HG03039 (cell line): ENCODE data around the gene AGBL3.

Source experiments
- ATAC-seq: cut with Tn5 transposase; IDR thresholded peaks from one replicate; pipeline ENCODE4 v1.9.1; 2021; ENCODE audit warnings: mild to moderate bottlenecking, moderate library complexity; ENCODE audit not compliant: unreplicated experiment

The AGBL3 gene

GRCh38 chr7:135143885-135144668 lies 157.8 kb downstream of the AGBL3 start:
- ATAC-seq = no peak

DNA sequence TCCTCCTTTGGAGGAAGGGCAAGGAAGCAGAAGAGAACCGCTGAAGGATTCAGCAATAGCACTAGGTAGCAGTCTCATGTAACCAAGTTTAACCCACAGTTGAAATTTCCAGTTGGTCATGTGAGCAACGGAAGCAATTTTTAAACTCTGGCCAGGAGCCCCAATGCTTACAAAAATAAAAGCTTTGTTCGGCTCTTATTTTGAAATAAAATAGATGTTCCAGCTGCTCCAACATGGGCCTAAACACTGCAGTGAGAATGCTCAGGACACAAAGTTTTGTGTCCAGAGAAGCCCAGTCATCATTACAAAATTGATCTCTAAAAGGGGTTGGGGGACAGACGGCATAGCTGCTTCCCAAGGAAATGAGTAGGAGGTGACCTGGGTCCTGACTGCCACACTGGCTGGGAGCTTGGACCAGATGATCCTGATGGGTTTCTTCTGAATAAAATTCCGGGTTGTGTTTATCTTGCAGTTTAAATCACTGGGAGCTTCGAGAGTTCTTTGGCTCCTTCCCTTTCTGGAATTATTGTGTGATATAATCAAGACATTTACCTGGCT lies 161.1 kb downstream of the AGBL3 start:
- no peak for ATAC-seq

GRCh38 chr7:135147899-135148721 lies 161.8 kb downstream of the AGBL3 start, which contains the start of gene TMEM140:
Gene TMEM140, plus strand, starts transcription at chr7:135148072. Its CDS starts 16,370 bp downstream, at chr7:135164442.
- ATAC-seq = peak; percentile 72

DNA sequence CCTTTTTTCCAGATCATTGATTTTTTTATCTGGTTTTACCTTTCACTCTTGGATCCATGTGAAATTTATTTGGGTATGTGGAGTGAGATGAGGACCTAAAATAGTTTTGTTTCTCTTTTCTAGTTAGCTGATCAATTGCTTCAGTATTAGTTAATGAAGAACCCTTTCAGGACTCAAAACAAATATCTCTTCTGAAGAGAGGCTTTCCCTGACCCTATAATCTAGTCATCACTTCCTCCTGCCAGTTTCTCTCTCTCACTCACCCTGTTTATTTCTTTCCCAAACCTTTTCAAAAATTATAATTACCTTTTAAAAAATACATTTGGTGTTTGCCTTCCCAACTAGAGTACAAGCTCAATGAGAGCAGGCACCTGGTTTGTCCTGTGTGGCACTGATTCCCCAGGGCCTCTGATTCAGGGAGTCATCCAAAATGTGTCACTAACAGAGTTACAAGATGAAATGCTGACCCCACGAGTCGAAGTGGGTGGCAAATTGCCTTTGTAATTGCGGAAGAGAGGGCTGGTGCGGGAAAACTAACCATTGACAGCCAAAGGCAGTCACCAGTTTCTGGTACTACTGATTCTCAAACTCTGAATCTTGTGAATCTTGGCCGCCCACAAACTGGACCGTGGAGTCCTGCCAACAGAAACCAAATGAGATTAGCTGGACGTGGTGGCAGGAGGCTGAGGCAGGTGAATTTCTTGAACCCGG lies 163.9 kb downstream of the AGBL3 start:
- no peak for ATAC-seq

- no peak for ATAC-seq
These were observed 164.8 kb downstream of the AGBL3 start for GRCh38 chr7:135151132-135151531.

DNA sequence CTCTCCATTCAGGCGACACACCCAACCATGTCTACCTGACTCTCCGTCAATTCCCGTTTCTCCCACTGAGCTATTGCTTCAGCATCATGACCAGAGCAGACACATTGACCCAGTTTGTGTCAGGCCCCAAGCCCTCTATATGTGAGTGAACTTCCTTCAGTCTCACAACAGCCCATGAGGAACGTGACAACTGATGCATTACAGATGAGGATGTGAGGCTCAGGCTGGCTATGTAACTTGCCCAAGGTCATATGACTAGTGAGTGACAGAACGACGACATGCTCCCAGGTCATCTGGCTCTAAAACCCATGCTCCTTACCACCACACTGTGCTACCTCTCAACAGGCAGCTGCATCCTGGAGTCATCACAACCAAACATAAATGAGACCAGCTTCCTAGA lies 165.2 kb downstream of the AGBL3 start:
- no peak for ATAC-seq

DNA sequence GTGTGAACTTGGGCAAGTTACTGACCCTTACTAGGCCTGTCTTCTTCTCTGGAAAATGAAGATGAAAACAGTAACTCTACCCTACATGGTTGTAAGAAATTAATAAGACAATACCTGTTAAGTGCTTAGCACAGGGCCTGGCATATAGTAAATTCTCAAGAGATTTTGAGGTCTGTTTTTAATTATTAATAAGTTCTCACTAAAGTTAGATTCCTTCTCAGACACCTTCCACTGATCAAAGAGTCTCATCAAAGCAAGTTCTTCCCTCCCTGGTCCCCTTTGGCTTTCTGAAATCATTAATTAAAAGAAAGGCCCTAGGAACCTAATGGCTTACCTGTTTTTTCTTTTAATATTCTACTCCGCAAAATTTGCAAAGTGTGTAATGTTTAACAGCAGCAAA lies 166.1 kb downstream of the AGBL3 start:
- ATAC-seq = no peak

DNA sequence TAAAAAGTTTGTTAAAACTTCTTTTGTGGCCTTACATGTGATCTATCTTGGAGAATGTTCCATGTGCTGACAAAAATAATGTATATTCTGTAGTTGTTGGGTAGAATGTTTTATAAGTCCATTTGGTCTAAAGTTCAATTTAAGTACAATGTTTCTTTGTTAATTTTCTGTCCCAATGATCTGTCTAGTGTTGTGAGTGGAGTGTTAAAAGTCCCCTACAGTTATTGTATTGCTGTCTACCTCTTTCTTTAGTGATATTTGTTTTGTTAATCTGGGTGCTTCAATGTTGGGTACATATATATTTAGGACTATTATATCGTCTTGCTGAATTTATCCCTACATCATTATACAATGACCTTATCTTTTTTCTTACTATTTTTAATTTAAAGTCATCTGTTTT lies 168.4 kb downstream of the AGBL3 start:
- ATAC-seq = no peak

DNA sequence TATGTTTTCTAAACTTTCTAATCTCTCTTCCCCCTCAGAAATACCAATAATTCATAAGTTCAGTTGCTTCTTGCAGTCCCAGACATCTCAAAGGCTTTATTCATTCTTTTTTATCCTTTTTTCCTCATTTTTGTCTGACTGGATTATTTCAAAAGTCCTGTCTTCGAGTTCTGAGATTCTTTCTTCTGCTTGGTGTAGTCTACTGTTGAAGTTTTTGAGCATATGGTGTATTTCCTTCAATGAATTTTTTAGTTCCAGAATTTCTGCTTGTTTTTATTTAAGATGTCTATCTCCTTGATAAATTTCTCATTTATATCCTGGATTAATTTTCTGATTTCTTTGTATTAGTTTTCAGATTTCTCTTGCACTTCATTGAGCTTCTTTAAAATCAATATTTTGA lies 170.0 kb downstream of the AGBL3 start:
- no peak for ATAC-seq

GRCh38 chr7:135158141-135158655 lies 171.9 kb downstream of the AGBL3 start:
- no peak for ATAC-seq

- no peak for ATAC-seq
These were observed 172.6 kb downstream of the AGBL3 start for GRCh38 chr7:135158874-135159273.

GRCh38 chr7:135159359-135160085 lies 173.2 kb downstream of the AGBL3 start:
- no peak for ATAC-seq

- no peak for ATAC-seq
These were observed 174.0 kb downstream of the AGBL3 start for GRCh38 chr7:135160098-135160857.

- no peak for ATAC-seq
These were observed 174.7 kb downstream of the AGBL3 start for GRCh38 chr7:135160858-135161653.

GRCh38 chr7:135161669-135162068 lies 175.4 kb downstream of the AGBL3 start:
- no peak for ATAC-seq

DNA sequence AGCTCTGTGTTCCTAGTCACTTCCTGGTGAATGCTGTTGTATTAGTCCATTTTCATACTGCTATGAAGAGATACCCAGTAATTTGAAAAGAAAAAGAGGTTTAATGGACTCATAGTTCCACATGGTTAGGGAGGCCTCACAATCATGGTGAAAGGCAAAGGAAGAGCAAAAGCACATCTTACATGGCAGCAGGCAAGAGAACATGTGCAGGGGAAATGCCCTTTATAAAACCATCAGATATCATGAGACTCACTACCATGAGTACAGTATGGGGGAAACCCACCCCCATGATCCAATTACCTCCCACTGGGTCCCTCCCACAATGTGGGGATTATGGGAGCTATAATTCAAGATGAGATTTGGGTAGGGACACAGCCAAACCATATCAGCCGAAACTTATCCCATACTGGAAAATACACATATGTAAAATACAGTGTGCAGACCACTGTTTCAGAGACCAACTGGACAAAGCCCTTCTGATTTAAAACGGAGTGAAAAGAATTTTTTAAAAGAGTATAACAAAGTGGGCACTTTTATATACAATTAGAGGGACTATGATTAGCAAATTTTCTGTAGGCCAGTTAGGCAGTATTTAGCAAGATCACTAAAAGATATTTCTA lies 176.2 kb downstream of the AGBL3 start:
- ATAC-seq = no peak

GRCh38 chr7:135164357-135165061 lies 178.2 kb downstream of the AGBL3 start:
- ATAC-seq = no peak

DNA sequence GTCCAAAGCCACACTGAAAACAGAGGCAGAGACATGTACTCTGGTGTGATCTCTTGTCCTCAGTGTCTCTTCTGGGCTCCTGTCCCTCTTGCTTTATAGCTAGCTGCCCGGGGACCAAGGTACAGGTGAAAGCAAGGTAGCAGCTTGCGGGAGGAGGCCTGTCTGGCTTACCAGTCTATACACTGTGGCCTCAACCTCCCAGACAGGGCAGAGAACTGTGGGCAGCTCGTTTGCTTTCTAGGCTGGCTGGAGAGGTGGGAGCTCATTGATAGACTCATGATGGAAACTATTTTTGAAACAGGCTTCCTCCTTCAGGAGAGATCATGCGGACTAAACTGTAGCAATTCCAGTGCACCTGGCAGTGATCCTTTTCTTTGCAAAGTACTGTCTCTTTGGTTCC lies 179.6 kb downstream of the AGBL3 start:
- ATAC-seq = no peak
